HG02938 (cell line): ENCODE measurements around the gene RGS17.
"Not testable (repeated sequence)": the region's sequence is repeated elsewhere in the genome, so short reads cannot be mapped to it uniquely, and the experiment has no call there.

ENCODE experiments used
- ATAC-seq: cut with Tn5 transposase; IDR thresholded peaks from one replicate; pipeline ENCODE4 v1.9.1; 2021; ENCODE audit warnings: mild to moderate bottlenecking, moderate library complexity; ENCODE audit not compliant: unreplicated experiment

Gene RGS17

DNA sequence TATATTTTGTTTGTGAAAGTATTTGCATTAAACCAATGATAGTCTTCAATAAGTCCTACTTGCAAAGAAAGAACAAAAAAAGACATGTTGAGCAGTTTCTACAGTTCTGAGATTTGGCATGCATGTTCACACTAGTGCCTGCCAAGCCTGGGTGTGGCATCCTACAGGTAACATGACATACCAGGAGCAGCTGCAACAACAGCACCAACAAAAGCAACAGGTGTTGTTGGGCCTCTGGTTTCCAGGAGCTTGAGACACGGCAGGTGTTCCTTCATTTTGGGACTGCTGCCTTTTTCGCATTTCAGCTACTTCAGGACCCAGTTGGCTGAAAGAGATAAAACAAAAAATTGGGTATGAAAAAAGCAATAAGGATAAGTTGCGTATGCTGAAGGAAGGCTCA, 87.4 kb downstream of the RGS17 start:
- no peak for ATAC-seq

GRCh38 chr6:153038378-153039057, 92.6 kb downstream of the RGS17 start:
- ATAC-seq = no peak

DNA sequence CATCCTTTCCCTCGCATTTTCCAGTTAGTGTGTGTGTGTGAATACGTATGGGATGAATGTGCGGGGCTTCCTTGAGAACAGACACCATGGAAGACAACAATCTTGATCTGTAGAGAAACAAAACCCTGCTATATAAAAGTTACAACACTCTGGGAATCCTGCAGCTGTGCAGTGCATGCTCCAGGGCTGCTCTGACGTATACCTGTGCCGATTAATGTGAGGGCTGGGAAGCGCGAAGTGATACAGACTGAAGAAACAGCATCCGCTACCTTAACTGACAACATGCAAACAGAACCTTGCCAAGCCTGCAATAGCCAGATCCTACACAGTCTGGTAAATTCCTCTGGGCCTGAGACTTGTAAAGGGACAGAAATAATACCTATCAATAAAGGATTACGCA, 96.9 kb downstream of the RGS17 start:
- no peak for ATAC-seq

DNA sequence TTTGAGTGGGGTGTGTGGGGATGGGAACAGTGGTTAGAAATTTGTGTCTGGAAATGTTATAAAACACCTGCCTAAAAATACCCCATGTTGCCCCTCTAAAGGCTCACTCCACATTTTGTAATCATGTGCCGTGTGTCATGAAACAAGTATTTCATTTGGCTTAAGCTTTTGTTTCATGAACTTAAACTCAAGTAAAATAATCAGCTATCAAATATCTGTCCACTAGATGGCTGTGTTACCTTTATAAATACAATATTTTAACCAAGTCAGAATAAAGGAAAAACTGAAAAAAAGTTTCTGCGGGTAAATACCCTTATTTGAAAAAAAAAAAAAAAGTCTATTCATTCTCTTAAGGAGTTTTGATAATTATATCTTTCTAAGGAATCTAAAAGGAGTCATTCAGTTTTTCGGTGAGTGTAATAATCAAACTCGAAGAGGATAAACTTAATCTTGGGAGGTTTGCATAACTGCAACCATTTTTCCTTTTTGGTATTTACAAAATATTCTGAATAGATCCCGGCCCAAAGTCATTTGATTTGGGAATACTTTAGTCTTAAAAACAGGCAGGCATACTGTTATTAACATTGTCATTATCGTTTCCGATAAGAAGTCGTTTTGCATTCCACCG, 98.7 kb downstream of the RGS17 start:
- no peak for ATAC-seq

DNA sequence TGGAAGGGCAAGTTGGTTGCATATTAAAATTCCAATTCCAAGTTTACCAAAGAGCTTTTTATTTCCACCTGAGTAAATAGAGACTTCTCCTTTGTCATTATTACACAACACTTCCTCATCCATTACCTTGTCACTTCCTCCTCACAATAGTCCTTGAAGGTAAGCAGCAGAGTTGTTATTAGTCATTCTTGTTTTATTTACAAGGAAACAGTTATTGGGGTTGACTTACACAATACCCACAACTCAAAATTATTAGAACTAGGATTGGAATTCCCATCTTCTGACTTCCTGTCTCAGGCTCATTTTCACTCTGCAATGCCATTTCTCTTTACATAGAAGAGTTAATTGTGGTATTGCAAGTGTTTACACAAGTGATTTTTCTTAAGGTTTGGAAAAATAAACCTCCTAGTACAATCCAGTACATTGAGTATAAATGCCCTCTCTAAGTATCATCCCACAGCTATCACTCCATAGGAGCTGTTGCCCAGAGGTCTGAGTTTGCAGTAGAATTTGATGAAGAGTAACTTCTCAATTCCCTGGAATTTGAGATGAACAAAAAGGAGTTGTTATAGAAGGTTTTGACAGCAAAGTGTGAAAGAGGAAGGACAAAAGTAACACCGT, 99.6 kb downstream of the RGS17 start:
- ATAC-seq = no peak

DNA sequence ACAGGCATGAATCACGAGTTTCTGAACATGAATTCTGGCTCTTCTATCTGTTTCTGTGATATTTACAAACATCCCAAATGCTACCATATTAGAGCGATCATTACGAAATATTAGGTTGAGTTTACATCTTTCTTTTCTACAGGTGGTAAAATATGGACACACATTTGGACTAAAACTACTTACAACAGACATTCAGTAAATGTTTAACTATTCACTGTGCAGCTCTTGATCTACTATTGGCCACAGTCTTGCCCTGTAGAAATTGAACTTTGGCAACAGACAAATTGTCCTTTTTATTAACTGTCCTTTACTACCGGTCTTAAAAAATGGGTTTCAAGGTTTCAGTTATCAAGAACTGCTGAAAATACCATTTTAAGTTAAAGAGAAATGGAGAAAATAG, 102.1 kb downstream of the RGS17 start:
- ATAC-seq = no peak

- ATAC-seq = no peak
These were observed 102.8 kb downstream of the RGS17 start for GRCh38 chr6:153028286-153028685.

GRCh38 chr6:153027480-153027879, 103.6 kb downstream of the RGS17 start:
- no peak for ATAC-seq

DNA sequence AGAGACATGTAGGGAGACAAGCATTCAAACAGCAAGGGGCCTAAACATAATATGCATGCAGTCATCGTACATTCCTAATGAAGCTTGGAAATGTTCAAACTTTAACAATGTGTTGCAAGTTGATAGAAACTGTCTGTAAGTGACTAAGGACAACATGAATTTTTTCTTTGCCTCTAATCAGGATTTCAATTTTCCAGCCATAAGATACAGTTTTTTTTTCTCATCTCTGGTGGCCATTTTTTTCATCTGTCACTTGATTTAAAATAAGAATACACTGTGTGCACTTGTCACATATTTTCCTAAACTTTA, 106.4 kb downstream of the RGS17 start:
- ATAC-seq = no peak

DNA sequence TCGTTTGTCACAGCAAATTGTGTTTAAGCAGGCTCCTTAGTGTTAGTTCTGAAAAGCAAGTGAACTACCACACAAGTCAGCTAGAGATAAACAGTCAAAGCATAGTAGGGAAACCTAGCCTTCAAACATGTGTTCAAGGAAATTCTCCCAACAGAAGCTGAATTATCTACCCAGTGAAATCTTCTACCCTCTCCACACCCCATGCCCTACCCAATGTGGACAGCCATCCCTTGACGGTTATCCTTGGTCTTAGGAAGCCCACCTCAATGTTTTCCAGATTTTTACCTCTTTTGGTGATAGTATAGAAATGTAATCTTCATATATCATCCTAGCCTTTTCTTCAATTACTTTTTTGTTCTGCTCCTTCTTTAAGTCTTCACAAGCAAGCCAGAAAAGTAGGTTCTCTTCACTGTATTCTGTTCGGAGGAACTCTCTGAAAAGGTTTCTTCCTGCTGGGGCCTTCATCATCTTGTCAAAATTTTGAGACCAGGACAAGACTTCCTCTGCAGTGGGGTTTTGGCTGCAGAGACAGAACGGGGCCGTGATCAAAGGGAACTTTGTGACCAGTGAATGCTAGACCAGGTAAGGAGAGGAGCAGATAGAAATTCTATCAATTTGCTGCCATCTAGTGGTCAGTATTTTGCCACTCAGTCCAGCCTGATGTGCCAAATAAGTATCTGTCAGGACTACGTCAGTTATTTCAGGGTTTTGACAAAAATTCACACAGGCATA, 106.9 kb downstream of the RGS17 start:
- peak; percentile 98 for ATAC-seq

GRCh38 chr6:153018355-153018754, 112.7 kb downstream of the RGS17 start:
- no peak for ATAC-seq

GRCh38 chr6:153016846-153017245, 114.2 kb downstream of the RGS17 start:
- no peak for ATAC-seq

DNA sequence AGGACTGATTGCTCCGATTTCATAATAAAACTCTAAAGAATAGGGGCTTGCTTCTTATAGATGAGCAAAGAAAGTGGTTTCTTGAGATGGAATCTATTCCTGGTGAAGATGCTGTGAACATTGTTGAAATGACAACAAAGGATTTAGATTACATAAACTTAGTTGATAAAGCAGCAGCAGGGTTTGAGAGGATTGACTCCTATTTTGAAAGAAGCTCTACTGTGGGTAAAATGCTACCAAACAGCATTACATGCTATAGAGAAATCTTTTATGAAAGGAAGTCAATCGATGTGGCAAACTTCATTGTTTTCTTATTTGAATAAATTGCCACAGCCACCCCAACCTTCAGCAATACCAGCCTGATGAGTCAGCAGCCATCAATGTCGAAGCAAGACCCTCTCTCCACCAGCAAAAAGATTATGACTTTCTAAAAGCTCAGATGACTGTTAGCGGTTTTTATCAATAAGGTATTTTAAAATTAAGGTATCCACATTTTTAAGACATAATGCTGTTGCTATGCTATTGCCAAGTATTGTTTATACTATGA, 115.9 kb downstream of the RGS17 start:
- ATAC-seq = no peak

- ATAC-seq = no peak
These were observed 117.6 kb downstream of the RGS17 start for GRCh38 chr6:153013438-153013837.

DNA sequence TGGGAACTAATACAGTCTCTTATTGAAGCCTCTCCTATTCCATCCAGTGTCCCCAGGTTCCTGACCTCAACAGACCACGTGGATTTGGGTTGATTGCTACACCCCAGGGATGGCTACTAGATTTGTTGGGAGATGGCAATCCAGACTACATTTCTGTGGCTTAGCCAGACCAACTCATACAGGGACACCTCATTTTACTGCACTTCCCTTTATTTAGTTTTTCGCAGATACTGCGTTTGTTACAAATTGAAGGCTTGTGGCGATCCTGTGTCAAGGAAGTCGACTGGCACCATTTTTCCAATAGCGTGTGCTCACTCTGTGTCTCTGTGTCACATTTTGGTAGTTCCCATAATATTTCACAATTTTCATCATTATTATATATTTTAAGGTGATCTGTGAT, 118.2 kb downstream of the RGS17 start:
- no peak for ATAC-seq

- peak; percentile 4 for ATAC-seq
These were observed 127.8 kb downstream of the RGS17 start for GRCh38 chr6:153003366-153003690.

DNA sequence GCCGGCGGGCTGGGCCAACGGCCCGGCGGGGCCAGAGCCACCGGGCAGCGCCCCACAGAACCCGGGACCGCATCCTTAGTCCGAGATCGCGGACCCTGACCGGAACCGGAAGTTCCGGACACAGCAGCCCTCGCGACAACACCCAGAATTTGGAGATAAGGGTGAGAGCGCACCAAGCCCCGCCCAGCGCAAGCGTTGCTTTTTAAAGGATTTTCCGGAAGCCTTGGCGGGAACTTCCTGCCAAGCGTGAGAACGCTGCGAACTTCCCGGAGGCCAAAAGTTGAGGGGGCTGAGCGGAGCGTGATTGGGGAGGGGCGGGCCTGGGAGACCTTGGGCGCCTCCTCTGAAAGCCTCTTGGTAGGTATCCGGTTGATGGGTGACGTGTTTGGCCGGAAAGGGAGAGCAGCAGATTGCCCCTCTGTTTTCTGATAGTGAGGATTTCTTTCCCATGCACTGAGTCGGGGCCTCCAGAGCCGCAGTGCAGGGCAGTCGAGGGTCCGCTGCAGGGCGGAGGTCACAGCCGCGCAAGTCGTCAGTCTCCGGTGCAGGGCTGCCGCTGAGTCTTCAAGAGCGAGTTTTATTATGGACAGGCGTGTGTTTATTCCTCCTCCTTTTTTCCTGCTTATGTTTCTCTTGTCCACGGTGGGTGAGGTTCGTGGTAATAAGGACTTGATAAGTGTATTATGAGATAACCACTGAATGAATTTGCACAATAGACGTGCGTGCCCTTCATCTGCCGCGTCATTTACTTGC, 128.3 kb downstream of the RGS17 start, which contains the start of gene MTRF1L:
TSS of gene MTRF1L (minus strand) at position 97 of the 753 bp plus-strand sequence. CDS start at position 73, 24 bp downstream.
- ATAC-seq = peak; percentile 93

GRCh38 chr6:153001767-153002612, 129.1 kb downstream of the RGS17 start:
- ATAC-seq = peak; percentile 20

DNA sequence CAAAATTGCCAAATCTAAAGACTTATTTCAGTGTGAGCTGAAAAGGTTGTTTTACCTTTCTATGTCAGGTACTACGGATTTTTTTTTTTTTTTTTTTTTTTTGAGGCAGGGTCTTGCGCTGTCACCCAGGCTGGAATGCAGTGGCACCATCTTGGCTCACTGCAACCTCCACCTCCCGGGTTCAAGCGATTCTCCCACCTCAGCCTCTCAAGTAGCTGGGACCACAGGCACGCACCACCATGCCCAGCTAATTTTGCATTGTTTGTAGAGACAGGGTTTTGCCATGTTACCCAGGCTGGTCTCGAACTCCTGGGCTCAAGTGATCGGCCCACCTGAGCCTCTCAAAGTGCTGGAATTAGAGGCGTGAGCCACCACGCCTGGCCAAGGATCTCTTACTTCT, 130.3 kb downstream of the RGS17 start:
- ATAC-seq = not testable (repeated sequence)

DNA sequence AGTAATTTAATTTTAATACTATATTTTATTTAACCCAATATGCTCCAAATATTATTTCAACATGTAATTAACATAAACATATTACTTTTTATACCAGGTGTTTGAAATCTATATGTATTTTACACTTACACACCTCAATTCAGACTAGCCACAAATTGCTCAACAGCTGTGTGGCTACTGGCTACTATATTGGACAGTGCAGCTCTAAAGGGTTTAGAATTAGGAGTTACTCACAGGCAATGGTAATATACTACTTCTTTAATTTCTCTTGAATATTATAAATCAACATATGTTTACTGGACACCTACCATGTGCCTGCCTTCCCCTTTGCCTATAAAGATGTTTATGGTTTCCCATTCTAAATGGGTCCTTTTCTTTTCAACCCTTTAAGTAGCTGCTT, 130.8 kb downstream of the RGS17 start:
- ATAC-seq = no peak
